Left colon (tissue), 2 donors: ENCODE measurements around the gene CLDN15. TPM values are rescaled to one million over a fixed set of nuclear protein-coding genes. Genes with fewer than 3 reads are reported as not detected.

ENCODE experiments used
- ATAC-seq: fragments of 200-7000 bp; cut with Tn5 transposase; one replicate; pipeline ENCODE4 v1.9.1; 2020; ENCODE audit warnings: mild to moderate bottlenecking, moderate library complexity
- DNase-seq, 2 donors: peaks; one replicate each; pipeline ENCODE4 v3.0.0-alpha.2; 2020
- intact Hi-C, 2 donors: fragments of 100-400 bp; cut with DNase I in 1 of 2; cut with micrococcal nuclease in 1 of 2; formaldehyde crosslinking; loops; one replicate each; pipeline versions ENCODE4 v1.11.2 to v1.14.0; 2022; cut with DNase I, micrococcal nuclease
- total RNA-seq, 2 donors: library from RNA; stranded (reverse); fragmentation: NEBNext Ultra II Directional; extraction: Animal tissue kit (Norgen Biotek cat#: 25700); gene quantifications; one replicate each; pipeline ENCODE4 v1.2.1, GENCODE V29; 2021
- donor health status: DM: no; HTN: no; CAD: no.
- donor health status: DM: yes; HTN: yes; CAD: no.

CLDN15 gene
- total RNA-seq, 2 donors from 2014 or later = 22.1 to 30.8 TPM

DNA sequence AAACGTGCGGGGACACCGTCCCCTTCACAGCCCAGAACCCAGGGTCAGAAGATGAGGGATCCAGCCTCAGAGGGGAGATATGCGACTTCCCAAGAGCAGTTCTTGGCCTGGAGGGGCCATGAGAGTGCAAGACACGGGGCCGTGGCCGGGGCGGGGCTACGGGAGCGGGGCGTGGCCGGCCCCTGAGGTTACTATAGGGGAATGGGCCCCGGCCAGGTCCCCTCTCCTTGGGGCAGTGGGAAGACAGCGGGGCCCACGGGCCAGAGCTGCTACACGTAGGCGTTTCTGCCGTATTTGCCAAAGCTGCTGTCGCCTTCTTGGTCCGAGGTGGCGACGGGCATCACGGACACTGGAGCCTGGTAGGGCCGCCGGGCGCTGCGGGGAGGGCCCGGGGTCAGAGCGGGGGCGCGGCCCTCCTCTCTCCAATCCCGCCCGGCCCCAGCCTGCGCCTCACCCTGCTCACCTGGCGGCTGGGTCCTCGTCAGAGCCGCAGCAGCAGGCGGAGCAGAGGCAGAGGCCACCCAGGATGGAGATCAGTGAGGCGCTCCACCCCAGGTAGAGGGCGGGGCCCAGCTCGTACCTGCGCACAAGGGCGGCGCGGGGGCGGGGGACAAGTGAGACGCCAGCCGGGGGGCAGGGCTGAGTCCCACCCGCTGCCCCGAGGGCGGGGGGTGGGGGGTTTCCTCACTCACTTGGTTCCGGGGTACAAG, 5.3 kb downstream of the CLDN15 start:
- DNase-seq (peak; percentile 89 to 91), ATAC-seq (peak; percentile 78)
- intact Hi-C loops = no loop called here

DNA sequence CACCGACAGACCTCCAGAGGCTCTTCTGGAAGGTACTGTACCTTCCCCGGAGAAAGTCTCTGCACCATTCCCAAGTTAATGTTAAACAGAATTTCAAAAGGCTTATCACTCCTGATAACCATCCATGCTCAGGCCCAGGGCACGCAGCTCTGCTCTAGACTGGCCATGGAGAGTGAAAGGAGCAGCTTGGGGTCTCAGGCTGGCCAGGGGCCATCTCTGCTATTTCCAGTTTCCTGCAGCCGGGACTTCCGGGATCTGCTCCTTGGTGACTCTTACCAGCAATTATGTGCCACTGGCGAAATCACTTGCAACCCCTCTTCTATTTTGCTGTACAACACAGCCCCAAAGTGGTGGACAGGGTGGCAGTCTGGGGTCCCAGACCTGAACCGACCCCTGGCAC, 6.0 kb downstream of the CLDN15 start:
- intact Hi-C loops = no loop called here

DNA sequence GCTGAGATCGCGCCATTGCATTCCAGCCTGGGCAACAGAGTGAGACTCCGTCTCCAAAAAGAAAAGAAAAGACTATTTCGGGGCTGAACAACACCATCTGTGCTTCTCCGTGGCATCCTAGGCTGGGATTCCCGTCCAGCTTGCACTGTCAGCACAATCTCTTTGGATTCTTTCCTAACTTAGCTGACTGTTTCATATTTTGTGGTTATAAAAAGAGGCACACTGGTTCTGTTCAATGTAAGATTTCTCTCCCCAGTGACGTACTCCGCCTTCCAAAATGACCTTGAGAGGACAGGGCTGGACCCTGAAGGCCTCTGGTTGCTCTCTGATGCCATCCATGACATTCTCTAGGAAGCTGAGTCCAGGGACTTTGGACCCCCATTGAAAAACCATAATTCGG, 10.9 kb downstream of the CLDN15 start:
- intact Hi-C loops = no loop called here
- no peak for ATAC-seq
- no peak for DNase-seq

More for the DNA sequence above, 6.0 kb downstream of the CLDN15 start:
- ATAC-seq (peak; percentile 13), DNase-seq (no peak)

DNA sequence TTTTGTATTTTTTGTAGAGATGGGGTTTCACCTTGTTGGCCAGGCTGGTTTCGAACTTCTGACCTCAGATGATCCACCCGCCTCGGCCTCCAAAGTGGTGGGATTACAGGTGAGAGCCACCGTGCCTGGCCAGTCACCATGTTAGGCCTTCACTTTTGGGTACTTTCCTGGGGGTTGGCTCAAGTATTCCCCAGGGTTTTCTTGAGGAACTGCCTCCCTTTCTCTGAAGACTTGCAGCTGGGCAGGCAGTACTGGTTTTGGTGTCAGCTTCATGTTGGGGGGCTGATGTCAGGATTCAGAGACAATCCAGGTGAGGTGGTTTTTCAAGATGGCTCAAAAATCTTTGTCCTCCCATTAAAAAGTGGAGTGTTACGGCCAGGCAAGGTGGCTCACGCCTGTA, 12.0 kb downstream of the CLDN15 start:
- intact Hi-C loops = no loop called here
- ATAC-seq (no peak), DNase-seq (no peak)

DNA sequence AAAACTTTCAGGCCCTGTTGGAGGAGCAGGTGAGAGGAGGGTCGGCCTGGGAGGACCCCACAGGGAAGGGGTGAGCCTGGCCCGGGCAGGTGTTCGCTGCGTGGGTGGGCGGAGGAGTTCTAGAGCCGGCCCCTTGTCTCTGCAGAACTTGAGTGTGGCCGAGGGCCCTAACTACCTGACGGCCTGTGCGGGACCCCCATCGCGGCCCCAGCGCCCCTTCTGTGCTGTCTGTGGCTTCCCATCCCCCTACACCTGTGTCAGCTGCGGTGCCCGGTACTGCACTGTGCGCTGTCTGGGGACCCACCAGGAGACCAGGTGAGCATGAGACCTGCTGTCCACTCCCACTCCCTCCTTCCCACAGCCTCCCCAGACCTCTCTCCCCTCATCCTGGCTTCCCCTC, 14.1 kb downstream of the CLDN15 start:
- intact Hi-C loops = no loop called here
- DNase-seq (no peak), ATAC-seq (no peak)

DNA sequence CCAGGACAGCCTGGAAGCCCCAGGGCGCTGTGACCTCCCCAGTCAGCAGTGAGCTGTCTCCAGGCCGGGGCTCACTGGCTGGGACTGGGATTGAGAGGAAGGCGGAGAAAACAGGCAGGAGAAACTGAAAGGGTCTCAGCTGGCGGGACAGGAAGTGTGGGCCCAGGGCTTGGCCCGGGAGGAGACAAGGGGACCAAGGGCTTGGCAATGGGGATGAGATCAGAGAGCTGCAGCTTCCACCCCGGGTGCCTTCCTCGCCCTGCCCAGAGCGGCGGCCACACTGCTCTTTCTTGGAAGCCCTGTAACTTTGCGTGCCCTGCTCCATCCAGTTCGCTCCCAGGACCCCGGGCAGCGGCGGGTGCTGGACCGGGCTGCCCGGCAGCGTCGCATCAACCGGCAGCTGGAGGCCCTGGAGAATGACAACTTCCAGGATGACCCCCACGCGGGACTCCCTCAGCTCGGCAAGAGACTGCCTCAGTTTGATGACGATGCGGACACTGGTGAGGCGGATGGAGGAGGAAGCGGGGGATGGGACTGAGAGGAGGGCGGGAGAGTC, 15.2 kb downstream of the CLDN15 start:
- no peak for DNase-seq
- intact Hi-C loops = no loop called here
- ATAC-seq = no peak

DNA sequence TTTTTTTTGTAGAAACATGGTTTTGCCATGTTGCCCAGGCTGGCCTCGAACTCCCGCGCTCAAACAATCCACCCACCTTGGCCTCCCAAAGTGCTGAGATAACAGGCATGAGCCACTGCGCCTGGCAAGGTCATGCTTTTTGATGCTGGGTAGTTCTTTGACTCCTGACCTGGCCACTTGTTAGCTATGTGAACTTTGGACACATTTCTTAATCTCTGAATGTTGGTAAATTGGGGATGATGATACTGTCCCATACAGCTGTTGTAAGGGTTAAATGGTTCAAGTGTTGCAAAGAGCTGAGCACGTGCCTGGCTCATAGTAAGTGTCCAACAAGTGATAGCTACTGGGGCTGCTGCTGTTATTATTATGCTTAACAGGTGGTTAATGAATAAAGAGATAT, 17.3 kb downstream of the CLDN15 start:
- intact Hi-C loops = no loop called here
- DNase-seq (no peak), ATAC-seq (no peak)

DNA sequence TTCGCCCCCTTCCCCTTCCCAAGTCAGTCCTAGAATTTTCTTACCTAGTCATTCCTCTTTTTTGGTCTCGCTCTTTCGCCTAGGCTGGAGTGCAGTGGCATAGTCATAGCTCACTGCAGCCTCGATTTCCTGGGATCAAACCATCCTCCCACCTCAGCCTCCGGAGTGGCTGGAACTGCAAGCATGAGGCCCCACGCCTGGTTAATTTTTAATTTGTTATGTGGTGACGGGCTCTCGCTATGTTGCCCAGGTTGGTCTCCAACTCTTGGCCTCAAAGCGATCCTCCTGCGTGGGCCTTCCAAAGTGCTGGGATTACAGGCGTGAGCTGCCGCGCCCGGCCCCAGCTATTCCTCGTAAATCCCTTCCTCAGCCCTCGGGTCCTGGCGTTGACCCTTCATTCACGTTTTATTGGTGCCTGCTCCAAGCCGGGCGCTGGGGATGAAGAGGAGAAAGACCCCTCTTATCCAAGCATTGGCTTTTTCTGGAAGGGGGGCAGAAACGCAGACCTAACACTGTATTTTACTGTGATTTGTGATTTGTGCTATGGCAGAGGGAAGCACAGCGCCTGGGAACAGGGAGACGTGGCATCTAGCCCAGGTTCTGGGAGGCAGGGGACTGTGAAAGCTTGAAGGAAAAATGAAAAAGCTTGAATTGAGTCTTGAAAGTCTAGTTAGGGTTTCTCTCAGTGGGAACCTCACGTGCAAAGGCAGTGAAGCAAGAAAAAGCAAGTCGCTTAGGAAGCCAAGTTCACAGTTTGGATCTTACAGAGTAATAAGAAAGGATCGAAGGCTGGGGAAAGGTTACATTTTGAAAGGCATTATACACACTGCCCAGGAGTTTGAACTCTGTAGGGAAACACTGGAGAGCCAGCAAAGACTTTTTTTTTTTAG, 19.1 kb downstream of the CLDN15 start:
- no peak for DNase-seq
- intact Hi-C loops = no loop called here
- peak; percentile 42 for ATAC-seq

DNA sequence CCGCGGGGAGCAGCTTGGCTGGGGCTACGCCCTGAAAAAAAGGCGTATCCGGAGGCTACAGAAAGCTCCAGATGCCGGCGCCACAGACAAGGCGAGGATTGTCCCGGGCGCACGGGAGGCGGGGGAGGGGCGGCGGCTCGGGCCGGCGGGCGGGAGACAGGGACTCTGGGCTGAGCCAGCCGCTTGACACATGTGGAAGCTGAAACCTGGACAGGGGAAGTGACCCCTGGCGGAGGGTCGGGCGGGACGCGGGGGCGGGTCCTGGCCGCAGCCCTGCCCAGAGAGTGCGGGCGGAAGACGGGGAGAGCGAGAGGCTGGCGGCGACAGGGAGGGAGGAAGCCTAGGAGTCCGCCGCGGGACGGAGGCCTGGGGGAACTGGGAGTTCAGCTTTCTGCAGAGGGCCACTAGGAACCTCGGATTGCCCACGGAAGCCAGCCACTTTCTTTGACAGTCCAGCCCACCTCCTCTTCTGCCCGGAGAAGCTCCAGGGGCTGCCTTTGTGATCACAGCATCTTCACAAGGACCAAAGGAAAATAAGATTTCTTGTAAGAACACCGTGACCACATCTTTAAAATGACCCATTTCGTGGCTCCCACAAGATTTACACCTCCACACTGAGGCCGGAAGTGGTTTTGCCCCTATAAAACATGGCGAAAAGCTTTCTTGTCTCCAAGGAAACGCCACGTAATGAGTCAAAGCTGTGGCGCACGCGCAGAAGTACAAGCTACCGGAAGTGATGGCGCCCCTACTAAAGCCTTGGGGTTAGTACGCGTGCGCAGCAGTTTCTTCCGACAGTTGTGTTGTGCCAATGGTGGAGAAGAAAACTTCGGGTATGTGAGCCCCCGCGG, 20.0 kb downstream of the CLDN15 start, which contains the start of the genes PLOD3 and ZNHIT1:
PLOD3 (minus strand) TSS at position 194 of the 848 bp plus-strand sequence. CDS start 307 bp downstream, outside the sequence.
ZNHIT1 (plus strand) TSS at position 778 of the 848 bp plus-strand sequence; CDS start at position 809, 31 bp downstream.
- peak; percentile 97 to 99 for DNase-seq

DNA sequence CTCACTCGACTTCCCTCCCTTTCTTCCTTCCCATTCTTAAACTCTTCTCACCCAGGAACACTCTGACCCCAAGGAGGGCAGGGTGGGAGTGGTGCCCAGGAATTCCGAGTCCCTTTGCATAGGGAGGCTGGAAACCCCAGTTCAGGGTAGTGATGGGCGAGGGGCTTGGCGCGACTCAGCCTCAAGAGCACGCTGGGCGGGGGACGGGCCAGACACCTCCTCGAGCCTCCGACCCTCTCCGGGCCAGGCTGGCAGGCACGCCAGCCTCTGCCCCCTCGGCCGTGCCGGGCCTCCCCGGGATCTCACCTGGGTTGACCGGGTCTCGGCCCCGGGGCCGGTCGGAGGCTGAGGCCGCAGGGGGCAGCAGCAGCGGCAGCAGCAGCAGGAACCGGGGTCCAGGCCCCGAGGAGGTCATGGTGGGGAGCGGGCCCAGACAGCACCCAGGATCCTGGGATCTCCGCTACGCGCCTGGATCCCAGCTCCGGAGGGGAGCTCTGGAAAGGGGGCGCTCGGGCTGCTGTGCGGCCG, 20.7 kb downstream of the CLDN15 start:
- intact Hi-C loops = no loop called here
- DNase-seq (no peak), ATAC-seq (peak; percentile 3)

More for the DNA sequence above, 20.0 kb downstream of the CLDN15 start, which contains the start of the genes PLOD3 and ZNHIT1:
- ATAC-seq = peak; percentile 83
- intact Hi-C loops = no loop called here

DNA sequence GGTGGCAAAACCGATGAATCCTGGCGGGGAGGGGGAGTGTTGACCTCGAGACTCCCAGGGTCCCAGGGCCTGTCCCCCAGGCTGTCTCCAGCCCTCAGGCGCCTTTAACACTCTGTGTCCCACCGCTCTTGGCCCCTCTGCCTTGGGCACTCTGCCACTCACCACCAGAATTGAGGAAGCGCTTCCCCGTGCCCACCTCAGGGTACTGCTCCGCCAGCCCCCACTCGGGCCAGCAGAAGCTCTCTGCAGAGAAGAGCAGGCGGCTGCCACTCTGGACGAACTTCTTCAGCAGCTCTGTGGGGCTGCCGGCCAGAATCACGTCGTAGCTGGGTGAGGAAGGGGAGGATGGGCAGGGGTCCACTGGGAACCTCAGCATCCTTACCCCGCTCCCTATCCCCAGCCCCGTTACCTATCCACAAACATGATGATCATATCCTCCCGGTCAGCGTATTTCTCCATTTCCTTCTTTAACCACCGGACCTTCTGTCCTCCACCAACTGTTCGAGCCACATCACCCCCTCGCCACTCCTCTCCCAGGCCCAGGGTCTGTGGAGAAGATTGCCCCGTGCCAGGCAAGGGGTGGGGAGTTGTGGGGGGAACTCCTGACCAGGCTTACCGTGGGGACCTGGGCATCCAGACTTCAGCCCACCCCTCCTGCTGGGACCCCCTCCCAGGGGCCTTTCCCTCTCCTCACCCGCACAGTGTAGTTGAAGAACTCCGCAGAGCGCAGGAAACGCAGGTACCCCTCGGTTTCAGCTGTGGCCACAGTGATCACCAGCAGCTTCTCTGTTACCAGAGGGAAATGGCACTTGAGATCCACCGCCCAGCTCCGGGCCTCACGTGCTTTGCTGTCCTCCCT, 21.4 kb downstream of the CLDN15 start:
- DNase-seq (peak in 1 of 2 donors; percentile 46), ATAC-seq (peak; percentile 18)
- intact Hi-C loops = no loop called here

DNA sequence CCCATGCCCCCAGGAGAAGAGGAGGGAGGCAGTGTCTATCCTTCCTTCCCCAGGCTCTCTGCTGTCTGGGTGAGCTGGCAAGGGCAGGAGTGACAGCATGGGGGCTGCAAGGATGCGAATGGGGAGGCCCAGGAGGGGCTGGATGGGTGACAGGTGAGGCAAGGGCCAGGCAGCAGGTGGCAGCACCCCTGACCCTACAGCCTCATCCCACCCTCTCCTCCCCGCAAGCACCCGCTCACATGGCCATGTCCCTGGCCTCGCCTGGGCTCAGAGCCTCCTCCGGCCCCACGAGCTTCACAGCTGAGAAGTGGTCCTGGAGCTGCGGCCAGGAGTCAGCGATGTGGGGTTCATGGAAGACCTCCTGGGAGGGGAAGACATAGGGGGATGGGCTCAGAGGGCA, 25.6 kb downstream of the CLDN15 start:
- ATAC-seq (no peak), DNase-seq (no peak)
- intact Hi-C loops = no loop called here

DNA sequence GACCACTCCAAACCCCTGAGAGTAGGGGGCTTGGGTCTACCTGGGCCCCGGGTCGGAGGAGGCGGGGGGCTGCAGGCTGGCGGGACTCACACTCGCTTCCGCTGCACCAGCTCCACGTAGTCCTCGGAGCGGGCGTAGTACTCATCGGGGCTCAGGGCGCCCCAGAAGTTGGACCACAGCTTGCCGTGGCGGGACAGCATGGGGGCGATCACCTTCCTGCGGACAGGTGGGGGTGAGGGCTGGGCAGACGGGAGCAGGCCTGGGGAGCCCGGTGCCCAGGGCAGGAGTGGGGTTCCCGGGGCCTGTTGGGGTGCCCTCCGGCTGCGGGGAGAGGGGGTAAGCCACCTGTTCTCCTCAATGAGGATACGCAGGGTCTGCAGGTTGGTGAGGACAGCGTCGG, 26.1 kb downstream of the CLDN15 start:
- ATAC-seq = no peak
- no peak for DNase-seq
- intact Hi-C loops = no loop called here

DNA sequence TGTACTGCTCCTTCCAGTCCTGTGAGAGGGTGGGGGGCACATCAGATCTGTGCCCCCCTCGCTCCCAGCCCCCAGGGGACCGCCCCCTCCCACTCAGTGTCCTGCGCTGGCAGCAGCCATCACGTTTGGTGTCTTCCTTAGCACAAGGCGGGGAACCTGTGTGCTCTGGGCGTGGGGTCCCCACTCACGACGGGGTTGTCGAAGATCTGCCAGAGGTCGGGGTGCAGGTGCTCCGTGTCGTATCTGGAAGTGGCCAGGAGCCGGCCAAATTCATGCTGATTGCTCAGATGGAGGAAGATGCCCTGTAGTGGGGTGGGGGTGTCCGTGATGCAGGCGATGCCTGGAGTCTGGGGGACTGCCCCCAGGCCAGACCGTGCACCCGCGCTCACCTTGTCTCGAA, 27.5 kb downstream of the CLDN15 start:
- DNase-seq (no peak), ATAC-seq (no peak)
- intact Hi-C loops = no loop called here

DNA sequence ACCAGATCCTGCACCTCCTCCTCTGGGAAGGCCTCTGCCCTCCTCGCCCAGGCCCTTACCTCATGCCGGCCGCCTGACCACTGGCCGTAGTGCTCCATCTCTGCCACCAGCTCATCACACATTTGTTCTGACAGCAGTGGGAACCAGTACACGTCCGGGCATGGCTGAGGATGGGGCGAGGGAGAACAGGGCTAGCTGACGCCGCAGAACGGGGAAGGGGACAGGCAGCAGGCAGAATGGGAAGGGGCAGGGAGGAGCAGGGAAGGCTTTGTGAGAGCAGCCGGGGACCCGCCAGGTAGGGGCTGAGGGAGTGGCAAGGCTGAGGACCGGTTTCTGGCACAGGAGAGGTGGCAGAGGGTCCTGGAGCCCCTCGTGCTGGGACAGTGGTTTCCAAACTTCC, 28.8 kb downstream of the CLDN15 start:
- ATAC-seq (no peak), DNase-seq (no peak)
- intact Hi-C loops = loop anchor here in 1 of 2 donors (10.0 kb wide), 1 partner anchor 56 kb away; no protein-coding TSS in a partner anchor

DNA sequence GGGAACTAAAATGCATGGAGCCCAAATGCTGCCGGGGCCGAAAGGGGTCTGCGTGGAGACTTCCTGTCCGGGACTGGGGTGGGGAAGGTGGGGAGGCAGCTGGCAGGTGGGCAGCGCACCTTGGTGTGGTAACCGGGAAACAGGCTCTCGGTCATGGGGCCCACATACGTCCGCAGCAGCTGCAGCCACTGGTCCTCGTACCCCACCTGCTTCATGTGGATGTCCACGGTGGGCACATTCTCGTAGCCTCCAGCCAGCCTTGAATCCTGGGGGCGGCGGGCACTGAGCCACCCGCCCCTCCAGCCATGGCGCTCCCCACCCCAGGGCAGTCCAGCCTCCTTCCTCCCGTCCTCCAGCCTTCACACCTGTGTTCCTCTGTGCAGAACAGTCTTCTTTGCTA, 30.1 kb downstream of the CLDN15 start:
- DNase-seq = no peak
- intact Hi-C loops = loop anchor here in 1 of 2 donors (10.0 kb wide), 1 partner anchor 57 kb away; no protein-coding TSS in a partner anchor
- ATAC-seq = no peak

DNA sequence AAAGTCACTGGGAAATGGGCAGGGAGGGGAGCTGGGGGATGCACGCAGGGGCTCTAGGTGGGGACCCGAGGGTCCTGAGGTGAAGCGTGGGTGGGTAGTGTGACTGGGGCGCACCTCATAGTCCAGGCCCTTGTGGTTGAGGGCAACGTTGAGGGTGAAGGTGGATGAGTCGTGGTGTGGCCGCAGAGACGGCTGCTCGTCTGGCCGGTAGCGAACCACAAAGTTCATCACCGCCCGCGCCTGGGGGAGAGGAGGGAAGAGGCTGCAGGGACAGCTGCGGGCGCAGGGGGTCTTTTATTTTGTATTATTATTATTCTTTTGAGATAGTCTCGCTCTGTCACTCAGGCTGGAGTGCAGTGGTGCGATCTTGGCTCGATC, 30.9 kb downstream of the CLDN15 start:
- ATAC-seq (no peak), DNase-seq (no peak)
- intact Hi-C loops = loop anchor here in 1 of 2 donors (10.0 kb wide), 1 partner anchor 58 kb away; no protein-coding TSS in a partner anchor
